CD4-positive, alpha-beta T cell treated with Interleukin-4 for 4 hours (primary cell): ENCODE data around the gene ZNF718.
"Not testable (repeated sequence)": the region's sequence is repeated elsewhere in the genome, so short reads cannot be mapped to it uniquely, and the experiment has no call there.

Source experiments
- DNase-seq: peaks from one replicate; pipeline ENCODE4 v3.0.0-alpha.2; 2020

Gene ZNF718

DNA sequence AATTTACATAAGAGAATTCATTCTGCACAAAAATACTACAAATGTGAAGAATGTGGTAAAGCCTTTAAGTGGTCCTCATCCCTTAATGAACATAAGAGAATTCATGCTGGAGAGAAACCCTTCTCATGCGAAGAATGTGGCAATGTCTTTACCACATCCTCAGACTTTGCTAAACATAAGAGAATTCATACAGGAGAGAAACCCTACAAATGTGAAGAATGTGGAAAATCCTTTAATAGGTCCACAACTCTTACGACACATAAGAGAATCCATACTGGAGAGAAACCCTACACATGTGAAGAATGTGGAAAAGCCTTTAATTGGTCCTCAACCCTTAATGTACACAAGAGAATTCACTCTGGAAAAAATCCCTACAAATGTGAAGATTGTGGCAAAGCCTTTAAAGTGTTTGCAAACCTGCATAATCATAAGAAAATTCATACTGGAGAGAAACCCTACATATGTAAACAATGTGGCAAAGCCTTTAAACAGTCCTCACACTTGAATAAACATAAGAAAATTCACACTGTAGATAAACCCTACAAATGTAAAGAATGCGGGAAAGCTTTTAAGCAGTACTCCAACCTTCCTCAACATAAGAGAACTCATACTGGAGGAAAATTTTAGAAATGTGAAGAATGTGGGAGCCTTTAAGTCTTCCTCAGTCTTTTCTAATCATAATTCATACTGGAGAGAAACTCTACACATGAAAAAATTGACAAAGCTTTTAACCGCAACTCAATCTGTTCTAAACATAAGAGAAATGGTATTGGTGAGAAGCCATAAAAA is 37.4 kb downstream of the ZNF718 start:
- DNase-seq: no peak

DNA sequence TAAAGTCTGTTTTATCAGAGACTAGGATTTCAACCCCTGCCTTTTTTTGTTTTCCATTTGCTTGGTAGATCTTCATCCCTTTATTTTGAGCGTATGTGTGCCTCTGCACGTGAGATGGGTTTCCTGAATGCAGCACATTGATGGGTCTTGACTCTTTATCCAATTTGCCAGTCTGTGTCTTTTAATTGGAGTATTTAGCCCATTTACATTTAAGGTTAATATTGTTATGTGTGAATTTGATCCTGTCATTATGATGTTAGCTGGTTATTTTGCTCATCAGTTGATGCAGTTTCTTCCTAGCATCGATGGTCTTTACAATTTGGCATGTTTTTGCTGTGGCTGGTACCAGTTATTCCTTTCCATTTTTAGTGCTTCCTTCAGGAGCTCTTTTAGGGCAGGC is 45.3 kb downstream of the ZNF718 start:
- not testable (repeated sequence) for DNase-seq

GRCh38 chr4:171318-171717 is 47.0 kb downstream of the ZNF718 start:
- not testable (repeated sequence) for DNase-seq

- DNase-seq: no peak
Observed at GRCh38 chr4:173666-174314, 49.5 kb downstream of the ZNF718 start.

- DNase-seq: no peak
Observed at GRCh38 chr4:175986-176385, 51.7 kb downstream of the ZNF718 start.

DNA sequence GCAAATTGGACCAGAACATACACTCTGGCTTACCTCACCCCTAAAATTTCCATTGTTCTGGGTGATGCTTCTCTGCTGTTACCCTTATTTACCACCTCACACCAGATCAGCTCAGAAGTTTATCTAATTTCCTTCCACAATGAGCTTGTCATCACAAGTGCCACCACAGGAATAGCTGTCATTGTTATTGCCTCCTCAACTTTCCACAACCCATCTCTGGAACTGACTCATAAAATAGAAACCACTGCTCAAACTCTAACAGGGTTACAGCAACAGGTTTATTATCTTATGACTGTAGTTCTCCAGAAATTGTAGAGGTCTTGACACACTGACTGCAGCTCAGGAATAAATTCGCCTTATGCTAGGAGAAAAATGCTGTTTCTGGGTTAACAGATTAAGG is 52.7 kb downstream of the ZNF718 start:
- DNase-seq: no peak

DNA sequence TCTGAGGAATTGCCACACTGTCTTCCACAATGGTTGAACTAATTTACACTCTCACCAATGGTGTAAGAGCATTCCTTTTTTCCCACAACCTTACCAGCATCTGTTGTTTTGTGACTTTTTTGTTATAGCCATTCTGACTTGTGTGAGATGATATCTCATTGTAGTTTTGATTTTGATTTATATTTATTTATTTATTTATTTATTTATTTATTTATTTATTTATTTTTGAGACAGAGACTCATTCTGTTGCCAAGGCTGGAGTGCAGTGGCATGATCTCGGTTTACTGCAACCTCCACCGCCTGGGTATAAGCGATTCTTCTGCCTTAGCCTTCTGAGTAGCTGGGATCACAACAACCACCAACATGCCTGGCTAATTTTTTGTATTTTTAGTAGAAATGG is 57.9 kb downstream of the ZNF718 start:
- DNase-seq: not testable (repeated sequence)

DNA sequence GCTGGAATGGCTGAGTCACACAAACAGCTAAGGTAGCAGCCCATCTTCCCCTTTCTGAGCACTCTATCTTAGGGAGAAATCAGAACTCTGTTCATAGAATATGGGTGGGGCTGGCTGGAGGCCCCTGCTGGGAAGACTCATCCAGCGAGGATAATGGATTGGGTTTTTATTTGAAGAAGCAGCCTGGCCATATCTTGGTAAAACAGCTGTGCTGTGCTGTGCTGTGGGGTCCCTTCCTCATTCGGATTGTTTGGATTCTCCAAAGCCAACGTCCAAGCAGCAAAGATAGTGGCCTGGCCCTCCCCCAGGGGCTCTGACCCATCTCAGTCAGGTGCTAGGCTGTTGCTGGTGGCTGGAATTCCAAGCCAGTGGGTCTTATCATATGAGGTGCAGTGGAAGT is 63.8 kb downstream of the ZNF718 start:
- DNase-seq: no peak

DNA sequence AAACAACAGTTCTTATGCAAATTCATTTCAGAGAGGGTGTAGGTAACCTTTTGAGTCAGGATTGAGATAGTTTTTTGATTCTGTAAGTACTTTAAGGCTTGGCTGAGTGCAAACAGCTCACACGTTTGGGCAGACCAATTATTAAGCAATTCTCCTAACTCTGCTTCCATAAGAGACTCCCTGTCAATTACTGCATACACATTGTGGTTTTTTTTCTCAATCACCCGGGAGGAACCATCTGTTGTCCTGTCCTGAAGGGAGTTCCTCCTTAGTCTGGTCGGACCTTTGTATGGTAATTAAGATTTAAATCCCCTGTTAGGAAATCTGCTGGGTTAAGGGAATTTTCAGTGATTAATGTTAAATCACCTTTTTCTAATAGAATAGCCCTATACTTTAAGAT is 70.9 kb downstream of the ZNF718 start:
- DNase-seq: not testable (repeated sequence)

DNA sequence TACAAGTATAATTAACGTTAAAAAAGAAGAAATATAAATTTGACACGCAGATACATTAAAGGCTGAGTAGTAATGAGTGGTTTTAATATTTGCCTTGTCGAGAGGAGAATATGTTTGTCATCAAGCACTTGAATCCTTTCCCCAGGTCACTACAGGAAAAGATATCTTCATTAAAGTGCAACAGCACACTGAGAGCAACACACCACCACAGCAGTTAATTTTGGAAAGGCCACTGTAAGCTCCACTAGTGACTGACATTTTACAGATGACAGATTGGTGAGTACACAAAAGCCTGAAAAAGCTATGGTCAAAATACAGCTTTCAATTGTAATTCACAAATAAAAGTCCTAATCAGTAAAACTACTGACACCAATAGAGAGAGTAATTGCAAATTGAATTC is 76.6 kb downstream of the ZNF718 start:
- no peak for DNase-seq

DNA sequence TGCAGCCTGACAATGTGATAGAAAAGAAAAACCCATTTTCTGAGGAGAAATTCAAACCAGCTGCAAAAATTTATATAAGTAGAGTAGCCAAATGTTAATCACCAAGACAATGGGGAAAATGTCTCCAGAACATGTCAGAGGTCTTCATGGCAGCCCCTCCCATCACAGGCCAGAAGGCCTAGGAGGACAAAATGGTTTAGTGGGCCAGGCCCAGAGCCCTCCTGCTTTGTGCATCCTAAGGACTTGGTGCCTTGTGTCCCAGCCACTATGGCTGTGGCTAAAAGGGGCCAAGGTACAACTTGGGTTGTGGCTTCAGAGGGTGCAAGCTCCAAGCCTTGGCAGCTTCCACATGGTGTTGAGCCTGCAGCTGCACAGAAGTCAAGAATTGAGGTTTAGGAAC is 78.5 kb downstream of the ZNF718 start:
- DNase-seq: not testable (repeated sequence)

DNA sequence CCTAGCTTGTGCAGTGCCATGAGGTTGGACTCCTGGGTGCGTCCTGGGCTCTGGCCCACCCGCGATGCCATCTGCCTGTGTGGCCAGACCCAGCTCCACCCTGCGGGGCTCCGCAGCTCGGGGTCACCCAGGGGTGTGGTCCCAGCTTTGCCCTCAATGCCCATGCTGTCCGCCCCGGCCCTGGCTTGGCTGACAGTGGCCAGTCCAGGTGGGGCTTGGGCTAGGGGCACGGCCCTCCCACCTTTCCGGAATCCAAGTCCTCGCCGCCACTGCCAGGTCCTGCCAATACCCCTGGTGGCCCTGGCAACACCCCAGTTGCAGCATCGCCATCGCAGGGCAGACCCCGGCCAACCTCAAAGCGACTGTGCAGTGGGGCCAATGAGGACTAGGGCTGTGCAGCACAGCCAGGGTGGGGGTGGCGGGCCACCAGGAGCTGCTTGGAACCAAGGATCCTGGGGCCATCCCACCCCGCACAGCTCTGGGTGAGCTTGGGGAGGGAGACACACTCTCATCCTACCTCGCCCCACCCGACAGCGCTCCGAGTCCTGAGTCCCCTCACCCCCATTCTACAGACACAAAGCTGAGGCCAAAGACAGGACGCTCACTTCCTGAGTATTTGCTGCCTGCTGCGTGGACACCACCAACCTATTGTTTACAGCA is 80.9 kb downstream of the ZNF718 start:
- DNase-seq: no peak

DNA sequence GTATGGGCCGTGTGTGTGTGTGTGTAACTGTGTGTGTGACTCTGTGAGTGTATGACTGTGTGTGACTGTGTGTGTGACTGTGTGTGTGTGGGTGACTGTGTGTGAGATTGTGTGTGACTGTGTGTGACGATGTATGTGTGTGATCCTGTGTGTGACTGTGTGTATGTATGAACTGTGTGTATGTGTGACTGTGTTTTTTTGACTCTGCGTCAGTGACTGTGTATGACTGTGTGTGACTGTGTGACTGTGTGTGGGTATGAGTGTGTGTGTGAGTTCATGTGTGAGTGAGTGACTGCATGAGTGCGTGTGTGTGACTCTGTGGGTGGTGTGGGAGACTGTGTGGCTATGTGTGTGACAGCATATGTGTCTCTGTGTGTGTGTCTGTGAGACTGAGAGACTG is 81.8 kb downstream of the ZNF718 start:
- no peak for DNase-seq

- not testable (repeated sequence) for DNase-seq
Observed at GRCh38 chr4:208416-209096, 84.3 kb downstream of the ZNF718 start.

- DNase-seq: peak; percentile 6
Observed at GRCh38 chr4:211033-211511, 86.8 kb downstream of the ZNF718 start.

DNA sequence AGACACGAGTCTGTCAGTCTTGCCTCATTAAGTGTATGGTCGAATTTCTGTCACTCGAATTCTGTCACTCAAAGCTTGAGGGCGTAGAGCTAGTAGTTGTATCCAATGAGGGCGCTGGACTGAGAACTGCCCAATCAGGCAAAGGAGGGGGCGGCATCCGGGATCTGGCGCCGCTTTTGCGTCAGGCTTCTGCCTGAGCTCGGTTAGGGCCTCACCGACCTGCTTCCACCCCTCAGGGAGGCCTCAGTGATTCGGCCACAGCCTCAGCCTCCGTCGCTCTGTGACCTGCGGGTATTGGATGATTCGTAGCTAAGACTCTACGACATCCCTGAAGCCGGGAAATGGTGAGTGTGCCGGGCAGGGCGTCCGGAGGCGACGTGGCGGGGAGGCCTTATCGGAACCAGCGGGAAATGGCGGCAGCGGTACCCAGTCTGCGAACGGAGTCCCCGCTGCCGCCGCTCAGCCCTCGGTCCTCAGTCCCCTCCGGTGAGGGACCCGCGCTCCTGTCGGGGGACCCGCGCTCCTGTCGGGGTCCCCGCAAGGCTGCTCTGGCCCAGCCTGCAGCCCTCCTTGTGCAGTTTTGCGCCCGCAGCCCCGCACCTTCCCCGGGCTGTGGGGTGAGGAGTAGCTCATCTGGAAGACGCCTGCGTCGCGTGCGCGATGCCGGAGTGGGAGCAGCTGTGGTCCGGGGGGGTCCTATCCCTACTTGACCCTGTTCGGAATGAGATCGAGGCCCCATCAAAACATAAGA is 88.3 kb downstream of the ZNF718 start:
- DNase-seq: no peak

- DNase-seq: not testable (repeated sequence)
Observed at GRCh38 chr4:213189-213535, 88.9 kb downstream of the ZNF718 start.
